ENCODE data around the gene CD300LD.
A peak's percentile ranks its signal among the peaks of the same experiment; 100 is the strongest.
"Not testable (repeated sequence)": the region's sequence is repeated elsewhere in the genome, so short reads cannot be mapped to it uniquely, and the experiment has no call there.

The CD300LD gene

GRCh38 chr17:74571621-74572270, 20.3 kb downstream of the CD300LD start:
- DNase-seq, result no peak

GRCh38 chr17:74569020-74570003, 22.8 kb downstream of the CD300LD start:
- DNase-seq, result peak in 4 of 14 donors; percentile 7 to 58 (median 28)

GRCh38 chr17:74568106-74568873, 23.8 kb downstream of the CD300LD start:
- DNase-seq, result no peak

- DNase-seq, result peak in 1 of 14 donors; percentile 19
Measured at GRCh38 chr17:74567397-74567796, 24.7 kb downstream of the CD300LD start, which contains the start of gene CD300H. Gene CD300H (minus strand): TSS chr17:74567509.

GRCh38 chr17:74566132-74566753, 25.8 kb downstream of the CD300LD start:
- DNase-seq, result peak in 1 of 14 donors; percentile 23

GRCh38 chr17:74565126-74565525, 27.0 kb downstream of the CD300LD start:
- no peak for DNase-seq

- DNase-seq, result no peak
Measured at GRCh38 chr17:74563358-74563757, 28.7 kb downstream of the CD300LD start.

- no peak for DNase-seq
Measured at GRCh38 chr17:74561586-74561985, 30.5 kb downstream of the CD300LD start.

- DNase-seq, result no peak
Measured at GRCh38 chr17:74558882-74559519, 33.1 kb downstream of the CD300LD start.

- not testable (repeated sequence) for DNase-seq
Measured at GRCh38 chr17:74558402-74558801, 33.7 kb downstream of the CD300LD start.

GRCh38 chr17:74555427-74555940, 36.6 kb downstream of the CD300LD start:
- no peak for DNase-seq

GRCh38 chr17:74554909-74555308, 37.2 kb downstream of the CD300LD start:
- DNase-seq, result no peak

- DNase-seq, result no peak
Measured at GRCh38 chr17:74552037-74552436, 40.0 kb downstream of the CD300LD start.

- DNase-seq, result no peak
Measured at GRCh38 chr17:74550602-74551001, 41.5 kb downstream of the CD300LD start.

GRCh38 chr17:74549343-74549742, 42.7 kb downstream of the CD300LD start:
- no peak for DNase-seq

- no peak for DNase-seq
Measured at GRCh38 chr17:74547736-74548135, 44.3 kb downstream of the CD300LD start.

- DNase-seq, result no peak
Measured at GRCh38 chr17:74547264-74547663, 44.8 kb downstream of the CD300LD start.

GRCh38 chr17:74546586-74546985, 45.5 kb downstream of the CD300LD start:
- DNase-seq, result no peak

- peak in 6 of 14 donors; percentile 8 to 42 (median 24) for DNase-seq
Measured at GRCh38 chr17:74545843-74546230, 46.2 kb downstream of the CD300LD start, which contains the start of gene CD300C. Gene CD300C (minus strand): TSS chr17:74546115. CDS start chr17:74545782, 333 bp downstream.

- no peak for DNase-seq
Measured at GRCh38 chr17:74544991-74545842, 46.9 kb downstream of the CD300LD start.
